Endothelial cell of umbilical vein (primary cell): ENCODE results near the gene DCPS. TPM values are rescaled to one million over a fixed set of nuclear protein-coding genes. Genes with fewer than 3 reads are reported as not detected.

ENCODE experiments used
- BruUV-seq: library from RNA; stranded (reverse); fragments of 400-500 nt; replicated peaks from 2 replicates; lab custom pipeline; 2021; lab: Mats Ljungman, UMichigan
- CTCF ChIA-PET: fragments of 300-600, 350-600 bp; sonication (Branson Sonifier 250); formaldehyde crosslinking; loops from one replicate; lab custom pipeline; 2021; ENCODE audit warnings: antibody characterized with exemption, inconsistent platforms; lab: Charles Lee
- POLR2A ChIA-PET: fragments of 300-600, 350-600 bp; sonication (Branson Sonifier 250); formaldehyde crosslinking; loops from one replicate; lab custom pipeline; 2021; ENCODE audit warnings: antibody characterized with exemption, inconsistent platforms; lab: Charles Lee
- DNase-seq: peaks from one replicate; pipeline ENCODE4 v3.0.0-alpha.2; 2011; ENCODE audit warnings: low read depth, low spot score
- FAIRE-seq: peaks from 2 replicates; lab custom pipeline; 2011; peaks lifted over from hg19 to GRCh38; lab: Jason Lieb, UNC
- H2AFZ ChIP-seq: 2 replicates; pipeline ENCODE4 v1.6.0; 2012; ENCODE audit warnings: low read depth, low read length, control low read depth, inconsistent platforms
- H3K27ac ChIP-seq: 2 replicates; pipeline ENCODE4 v1.5.1; 2011; ENCODE audit warnings: low read depth, mild to moderate bottlenecking, control low read depth, low read length, moderate library complexity; ENCODE audit not compliant: insufficient read depth
- H3K27me3 ChIP-seq, 2 experiments: 2 replicates each; pipeline versions ENCODE4 v1.6.0 to v1.6.1; 2011; ENCODE audit warnings: low read length in 2 of 2, mixed read lengths in 1 of 2; ENCODE audit not compliant: control insufficient read depth in 2 of 2, insufficient read depth in 2 of 2
- H3K36me3 ChIP-seq, 2 experiments: 2 replicates in 1 of 2; 3 replicates in 1 of 2; pipeline ENCODE4 v1.5.1; 2011; ENCODE audit warnings: low read length in 2 of 2, mild to moderate bottlenecking in 1 of 2, moderate library complexity in 1 of 2; ENCODE audit not compliant: control insufficient read depth in 2 of 2, insufficient read depth in 2 of 2; ENCODE audit errors: extremely low read depth in 1 of 2
- H3K4me1 ChIP-seq: 3 replicates; pipeline ENCODE4 v1.5.1; 2011; ENCODE audit warnings: mild to moderate bottlenecking, low read length; ENCODE audit not compliant: control insufficient read depth, insufficient read depth; ENCODE audit errors: extremely low read depth
- H3K4me2 ChIP-seq: 2 replicates; pipeline ENCODE4 v1.6.1; 2011; ENCODE audit warnings: low read length, control low read depth, mixed read lengths; ENCODE audit not compliant: insufficient read depth
- H3K4me3 ChIP-seq, 3 experiments: fragments of 200-600 bp in 1 of 3; sonication (generic), shearing (Covaris generic) in 1 of 3; replicated peaks in 1 of 3; 2 replicates each; pipeline ENCODE4 v1.5.1; 2011 to 2016; ENCODE audit warnings: control low read depth in 3 of 3, low read length in 3 of 3, mild to moderate bottlenecking in 2 of 3, inconsistent platforms in 1 of 3, low read depth in 1 of 3, moderate library complexity in 1 of 3; ENCODE audit not compliant: insufficient read depth in 1 of 3
- H3K79me2 ChIP-seq: 2 replicates; pipeline ENCODE4 v1.6.0; 2012; ENCODE audit warnings: low read length, inconsistent platforms; ENCODE audit not compliant: control insufficient read depth, insufficient read depth
- H3K9ac ChIP-seq: replicated peaks from 2 replicates; pipeline ENCODE3; 2011; ENCODE audit warnings: low read length, control low read depth; ENCODE audit not compliant: insufficient read depth; ENCODE audit errors: extremely low read depth
- H3K9me1 ChIP-seq: replicated peaks from 3 replicates; pipeline ENCODE4 v1.6.0; 2011; ENCODE audit warnings: mild to moderate bottlenecking, low read length; ENCODE audit not compliant: control insufficient read depth, insufficient read depth; ENCODE audit errors: extremely low read depth
- H3K9me3 ChIP-seq: replicated peaks from 2 replicates; pipeline ENCODE4 v1.5.1; 2012; ENCODE audit warnings: low read length, inconsistent platforms; ENCODE audit not compliant: control insufficient read depth, insufficient read depth
- H4K20me1 ChIP-seq: replicated peaks from 2 replicates; pipeline ENCODE3; 2011; ENCODE audit warnings: mild to moderate bottlenecking, low read length; ENCODE audit not compliant: control insufficient read depth, insufficient read depth; ENCODE audit errors: extremely low read depth
- EZH2 ChIP-seq: IDR thresholded peaks from 2 replicates; pipeline ENCODE4 v1.6.1; 2012; ENCODE audit warnings: borderline replicate concordance, low read depth, mild to moderate bottlenecking, moderate library complexity, low read length, inconsistent platforms; ENCODE audit not compliant: severe bottlenecking
- FOS ChIP-seq: IDR thresholded peaks from 2 replicates; pipeline ENCODE4 v1.6.1; 2011; ENCODE audit warnings: mild to moderate bottlenecking, low read length, moderate library complexity, borderline replicate concordance; ENCODE audit not compliant: insufficient read depth
- GATA2 ChIP-seq: IDR thresholded peaks from 2 replicates; pipeline ENCODE4 v1.7.0; 2011; ENCODE audit warnings: low read depth, mild to moderate bottlenecking, moderate library complexity, mixed read lengths, low read length; ENCODE audit not compliant: insufficient read length, insufficient read depth
- MYC ChIP-seq: IDR thresholded peaks from one replicate; pipeline ENCODE4 v1.6.1; 2011; ENCODE audit warnings: mild to moderate bottlenecking, low read depth, low read length
- POLR2AphosphoS5 ChIP-seq: IDR thresholded peaks from 2 replicates; pipeline ENCODE4 v1.6.1; 2012; ENCODE audit warnings: low read depth, mild to moderate bottlenecking, control low read depth, low read length, moderate library complexity; ENCODE audit not compliant: insufficient read depth
- dilution Hi-C: fragments of 300-500 bp; cut with MboI; formaldehyde crosslinking; loops from one replicate; pipeline ENCODE4 v1.15.0; 2019; ENCODE audit warnings: low sequenced_read_pairs; ENCODE audit not compliant: extremely low pct_ligation_motif_present
- intact Hi-C: fragments of 100-400 bp; cut with micrococcal nuclease; formaldehyde crosslinking; loops from one replicate; pipeline ENCODE4 v1.10.0; 2022
- polyA plus RNA-seq, 4 experiments: library from polyadenylated mRNA; depleted of rRNA in 3 of 4; stranded (reverse) in 3 of 4; unstranded in 1 of 4; fragments of >200 nt; gene quantifications; 2 replicates each; pipeline versions ENCODE4 v1.2.1 to v1.2.3, GENCODE V29; 2011 to 2012; ENCODE audit warnings: missing spikeins in 1 of 4
- total RNA-seq: library from RNA; stranded (reverse); gene quantifications from 2 replicates; pipeline ENCODE4 v1.2.3, GENCODE V29; 2021
- TF ChIP-seq, protein P1 (sequence below): IDR thresholded peaks from 2 replicates; pipeline ENCODE4 v1.6.1; 2011; ENCODE audit not compliant: insufficient read depth, insufficient read length
- TF ChIP-seq, protein P2 (sequence below), 2 donors: IDR thresholded peaks; 1 replicate in 1 of 2; 2 replicates in 1 of 2; pipeline ENCODE4 v1.5.1; 2011; ENCODE audit warnings: low read length in 2 of 2, mild to moderate bottlenecking in 2 of 2, moderate library complexity in 2 of 2, control low read depth in 1 of 2, inconsistent platforms in 1 of 2, low read depth in 1 of 2; ENCODE audit not compliant: insufficient read depth in 1 of 2; ENCODE audit errors: extremely low read depth in 1 of 2

The DCPS gene
- total and polyA plus RNA-seq, 2 donors (not counting 3 experiments of a cell fraction or from before 2014, with no cell fraction given): 19.6 to 36.0 TPM

DNA sequence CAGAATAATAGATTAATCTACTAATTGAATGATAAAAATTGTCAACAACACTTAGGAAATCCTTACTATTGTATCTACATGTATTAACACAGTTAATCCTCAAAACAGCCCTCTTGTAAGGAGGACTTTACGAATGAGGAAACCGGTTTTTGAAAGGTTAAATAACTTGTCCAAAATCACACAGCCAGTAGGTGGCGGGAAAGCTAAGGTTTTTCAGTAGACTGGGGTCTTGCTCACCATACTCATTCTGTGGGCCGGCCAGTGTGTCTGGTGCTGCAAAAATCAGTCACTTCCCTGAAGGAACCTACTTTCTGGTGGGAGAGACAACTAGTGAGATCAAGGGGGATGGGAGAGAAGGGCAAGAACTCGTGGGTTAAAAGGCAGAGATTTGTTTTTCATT lies 3.8 kb downstream of the DCPS start:
- Histone ChIP-seq H3K27me3 (no peaks in the 10 kb centered on the region), H3K9me1 (no peaks in the 10 kb centered on the region), H3K9me3 (no peaks in the 10 kb centered on the region), H3K4me3 (no peak overlapping the region), H4K20me1 (no peaks in the 10 kb centered on the region), H3K36me3 (no peaks in the 10 kb centered on the region), H3K4me1 (no peaks in the 10 kb centered on the region), H3K27ac (no peak overlapping the region), H3K9ac (no peak overlapping the region), H3K79me2 (no peaks in the 10 kb centered on the region), H3K4me2 (no peak overlapping the region), H2AFZ (no peak overlapping the region)
- dilution Hi-C loops: no loop called here
- intact Hi-C loops: no loop called here
- TF ChIP-seq POLR2AphosphoS5 (no peak), GATA2 (no peak), EZH2 (no peak), MYC (no peak), FOS (no peak)
- TF ChIP-seq, protein P1, sequence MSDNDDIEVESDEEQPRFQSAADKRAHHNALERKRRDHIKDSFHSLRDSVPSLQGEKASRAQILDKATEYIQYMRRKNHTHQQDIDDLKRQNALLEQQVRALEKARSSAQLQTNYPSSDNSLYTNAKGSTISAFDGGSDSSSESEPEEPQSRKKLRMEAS: no peak
- TF ChIP-seq, protein P2, sequence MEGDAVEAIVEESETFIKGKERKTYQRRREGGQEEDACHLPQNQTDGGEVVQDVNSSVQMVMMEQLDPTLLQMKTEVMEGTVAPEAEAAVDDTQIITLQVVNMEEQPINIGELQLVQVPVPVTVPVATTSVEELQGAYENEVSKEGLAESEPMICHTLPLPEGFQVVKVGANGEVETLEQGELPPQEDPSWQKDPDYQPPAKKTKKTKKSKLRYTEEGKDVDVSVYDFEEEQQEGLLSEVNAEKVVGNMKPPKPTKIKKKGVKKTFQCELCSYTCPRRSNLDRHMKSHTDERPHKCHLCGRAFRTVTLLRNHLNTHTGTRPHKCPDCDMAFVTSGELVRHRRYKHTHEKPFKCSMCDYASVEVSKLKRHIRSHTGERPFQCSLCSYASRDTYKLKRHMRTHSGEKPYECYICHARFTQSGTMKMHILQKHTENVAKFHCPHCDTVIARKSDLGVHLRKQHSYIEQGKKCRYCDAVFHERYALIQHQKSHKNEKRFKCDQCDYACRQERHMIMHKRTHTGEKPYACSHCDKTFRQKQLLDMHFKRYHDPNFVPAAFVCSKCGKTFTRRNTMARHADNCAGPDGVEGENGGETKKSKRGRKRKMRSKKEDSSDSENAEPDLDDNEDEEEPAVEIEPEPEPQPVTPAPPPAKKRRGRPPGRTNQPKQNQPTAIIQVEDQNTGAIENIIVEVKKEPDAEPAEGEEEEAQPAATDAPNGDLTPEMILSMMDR (IDR thresholded peaks at IDR 0.05; ENCODE audit: extremely low read depth in 1 of 2, insufficient read depth in 1 of 2, low read depth in 1 of 2, low read length in 2 of 2): peak; percentile 35 to 43
- peak; percentile 49 for DNase-seq
- FAIRE-seq: peak; percentile 74
- no TSS peak for BruUV-seq
- ChIA-PET POLR2A (no interaction called here), CTCF (interaction anchor here (0.7 to 10.7 kb wide), 7 partner anchors 8 to 278 kb away, joined by 3 to 437 read pairs (median 4); no protein-coding TSS in a partner anchor)
